MM.1S (cell line): ENCODE results near the gene SOX4.
A peak's percentile ranks its signal among the peaks of the same experiment; 100 is the strongest.

Experiments
- DNase-seq: peaks from one replicate; pipeline ENCODE4 v3.0.0-alpha.2; 2015
- H2AFZ ChIP-seq: fragments of 300-600 bp; sonication (generic); 2 replicates; pipeline ENCODE4 v1.6.0; 2016; ENCODE audit warnings: antibody characterized with exemption, low read length
- H3F3A ChIP-seq: fragments of 300-600 bp; sonication (generic); 2 replicates; pipeline ENCODE4 v1.6.1; 2016; ENCODE audit warnings: mild to moderate bottlenecking, antibody characterized with exemption, low read length, moderate library complexity, mixed read lengths; ENCODE audit not compliant: insufficient read depth
- H3K27ac ChIP-seq: fragments of 300-600 bp; sonication (generic); 2 replicates; pipeline ENCODE4 v1.5.1; 2016; ENCODE audit warnings: mild to moderate bottlenecking, low read length
- H3K27me3 ChIP-seq: fragments of 300-600 bp; sonication (generic); replicated peaks from 2 replicates; pipeline ENCODE4 v1.6.0; 2016; ENCODE audit warnings: low read length; ENCODE audit not compliant: insufficient read depth
- H3K36me3 ChIP-seq: fragments of 300-600 bp; sonication (generic); replicated peaks from 2 replicates; pipeline ENCODE4 v1.6.1; 2016; ENCODE audit warnings: mild to moderate bottlenecking, low read length, mixed read lengths; ENCODE audit not compliant: insufficient read depth
- H3K4me1 ChIP-seq: fragments of 300-600 bp; sonication (generic); 2 replicates; pipeline ENCODE4 v1.6.1; 2016; ENCODE audit warnings: low read length, mixed read lengths
- H3K4me2 ChIP-seq: fragments of 300-600 bp; sonication (generic); 2 replicates; pipeline ENCODE4 v1.6.0; 2016; ENCODE audit warnings: low read depth, low read length
- H3K4me3 ChIP-seq: fragments of 300-600 bp; sonication (generic); 2 replicates; pipeline ENCODE4 v1.5.1; 2016; ENCODE audit warnings: low read length, mixed read lengths
- H3K79me2 ChIP-seq: fragments of 300-600 bp; sonication (generic); 2 replicates; pipeline ENCODE4 v1.6.1; 2016; ENCODE audit warnings: mixed run types, low read length, mixed read lengths
- H3K9ac ChIP-seq: fragments of 300-600 bp; sonication (generic); 2 replicates; pipeline ENCODE4 v1.6.1; 2016; ENCODE audit warnings: low read length, mixed read lengths
- H3K9me2 ChIP-seq: fragments of 300-600 bp; sonication (generic); replicated peaks from 2 replicates; pipeline ENCODE4 v1.6.1; 2016; ENCODE audit warnings: mild to moderate bottlenecking, low read length, mixed read lengths; ENCODE audit not compliant: insufficient read depth
- H3K9me3 ChIP-seq: fragments of 300-600 bp; sonication (generic); replicated peaks from 2 replicates; pipeline ENCODE4 v1.6.1; 2016; ENCODE audit warnings: mild to moderate bottlenecking, low read length, mixed read lengths; ENCODE audit not compliant: insufficient read depth
- H4K20me1 ChIP-seq: fragments of 300-600 bp; sonication (generic); 2 replicates; pipeline ENCODE4 v1.6.1; 2016; ENCODE audit warnings: mild to moderate bottlenecking, low read length, moderate library complexity, mixed read lengths; ENCODE audit not compliant: insufficient read depth
- CTCF ChIP-seq: fragments of 300-600 bp; sonication (generic); IDR thresholded peaks from 2 replicates; pipeline ENCODE4 v1.5.1; 2016; ENCODE audit warnings: antibody characterized with exemption, low read length, mixed read lengths
- EZH2 ChIP-seq: fragments of 300-600 bp; sonication (generic); optimal IDR thresholded peaks from 2 replicates; pipeline ENCODE3; 2017; ENCODE audit warnings: low read depth, mild to moderate bottlenecking, antibody characterized with exemption, low read length, mixed read lengths
- EZH2phosphoT487 ChIP-seq: fragments of 300-600 bp; sonication (generic); IDR thresholded peaks from 2 replicates; pipeline ENCODE4 v1.6.1; 2018; ENCODE audit warnings: antibody characterized with exemption, low read length

The SOX4 gene

GRCh38 chr6:21591446-21591845 is 2.1 kb upstream of the SOX4 start:
- peaks cover 3% of the 10 kb centered on the region; the same call in 1 of the 2 replicates for H3K4me1 ChIP-seq
- H3K27ac ChIP-seq = no peak overlapping the region
- TF ChIP-seq EZH2phosphoT487 (no peak), CTCF (no peak), EZH2 (no peak)
- H3K9ac ChIP-seq = no peak overlapping the region
- H4K20me1 ChIP-seq = no peaks in the 10 kb centered on the region
- H3K9me3 ChIP-seq = no peaks in the 10 kb centered on the region
- H3K36me3 ChIP-seq = no peaks in the 10 kb centered on the region
- no peak for DNase-seq
- H3K27me3 ChIP-seq = 0 out of 2 replicates have a peak, but pooled peaks cover 3% of the 10 kb centered on the region
- no peaks in the 10 kb centered on the region for H3K79me2 ChIP-seq
- no peak overlapping the region for H2AFZ ChIP-seq
- peaks cover 32% of the 10 kb centered on the region for H3F3A ChIP-seq
- H3K4me2 ChIP-seq = no peak overlapping the region
- H3K9me2 ChIP-seq = no peaks in the 10 kb centered on the region
- no peak overlapping the region for H3K4me3 ChIP-seq

GRCh38 chr6:21592953-21593352 is 598 bp upstream of the SOX4 start:
- H3K9ac ChIP-seq = no peak overlapping the region
- peak overlapping the region; percentile 75 for H3K4me3 ChIP-seq
- no peak for DNase-seq
- peaks cover 30% of the 10 kb centered on the region for H3F3A ChIP-seq
- TF ChIP-seq EZH2 = no peak
- TF ChIP-seq EZH2phosphoT487 = no peak
- TF ChIP-seq CTCF = no peak
- H4K20me1 ChIP-seq = no peaks in the 10 kb centered on the region
- H3K4me2 ChIP-seq = peak overlapping the region; percentile 94
- no peak overlapping the region for H3K27ac ChIP-seq
- no peaks in the 10 kb centered on the region for H3K36me3 ChIP-seq
- peak overlapping the region; percentile 71 for H2AFZ ChIP-seq
- 0 out of 2 replicates have a peak, but pooled peaks cover 3% of the 10 kb centered on the region for H3K27me3 ChIP-seq
- H3K4me1 ChIP-seq = peaks cover 3% of the 10 kb centered on the region; the same call in 1 of the 2 replicates
- H3K9me2 ChIP-seq = no peaks in the 10 kb centered on the region
- no peaks in the 10 kb centered on the region for H3K79me2 ChIP-seq
- H3K9me3 ChIP-seq = no peaks in the 10 kb centered on the region

DNA sequence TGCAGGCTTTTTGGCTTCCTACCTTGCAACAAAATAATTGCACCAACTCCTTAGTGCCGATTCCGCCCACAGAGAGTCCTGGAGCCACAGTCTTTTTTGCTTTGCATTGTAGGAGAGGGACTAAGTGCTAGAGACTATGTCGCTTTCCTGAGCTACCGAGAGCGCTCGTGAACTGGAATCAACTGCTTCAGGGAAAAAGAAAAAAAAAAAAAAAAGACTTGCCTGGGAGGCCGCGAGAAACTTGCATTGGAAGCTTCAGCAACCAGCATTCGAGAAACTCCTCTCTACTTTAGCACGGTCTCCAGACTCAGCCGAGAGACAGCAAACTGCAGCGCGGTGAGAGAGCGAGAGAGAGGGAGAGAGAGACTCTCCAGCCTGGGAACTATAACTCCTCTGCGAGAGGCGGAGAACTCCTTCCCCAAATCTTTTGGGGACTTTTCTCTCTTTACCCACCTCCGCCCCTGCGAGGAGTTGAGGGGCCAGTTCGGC is 420 bp downstream of the SOX4 start:
- H3K9ac ChIP-seq = peak overlapping the region; percentile 65; the same call in 1 of the 2 replicates
- H3K27ac ChIP-seq = peak overlapping the region; percentile 46; the same call in 1 of the 2 replicates
- no peaks in the 10 kb centered on the region for H4K20me1 ChIP-seq
- no peaks in the 10 kb centered on the region for H3K79me2 ChIP-seq
- TF ChIP-seq EZH2 (no peak), CTCF (no peak), EZH2phosphoT487 (no peak)
- H3F3A ChIP-seq = peaks cover 21% of the 10 kb centered on the region
- H3K4me1 ChIP-seq = peaks cover 3% of the 10 kb centered on the region; the same call in 1 of the 2 replicates
- peak overlapping the region; percentile 71 for H2AFZ ChIP-seq
- H3K36me3 ChIP-seq = no peaks in the 10 kb centered on the region
- peak overlapping the region; percentile 94 for H3K4me2 ChIP-seq
- no peaks in the 10 kb centered on the region for H3K9me2 ChIP-seq
- peak; percentile 48 for DNase-seq
- no peaks in the 10 kb centered on the region for H3K9me3 ChIP-seq
- 0 out of 2 replicates have a peak, but pooled peaks cover 3% of the 10 kb centered on the region for H3K27me3 ChIP-seq
- peak overlapping the region; percentile 75 for H3K4me3 ChIP-seq
